GM12891 (cell line): ENCODE data around the gene RAPGEF2.
"Not testable (repeated sequence)": the region's sequence is repeated elsewhere in the genome, so short reads cannot be mapped to it uniquely, and the experiment has no call there.

ENCODE experiments used
- DNase-seq: peaks from one replicate; pipeline ENCODE4 v3.0.0; 2011; ENCODE audit warnings: low spot score; ENCODE audit not compliant: insufficient read length
- FAIRE-seq: peaks from 2 replicates; lab custom pipeline; 2011; peaks lifted over from hg19 to GRCh38; lab: Jason Lieb, UNC
- PAX5 ChIP-seq: IDR thresholded peaks from 2 replicates; pipeline ENCODE4 v1.6.1; 2011; ENCODE audit warnings: low read length, moderate library complexity, mild to moderate bottlenecking; ENCODE audit not compliant: insufficient read depth, severe bottlenecking
- POLR2A ChIP-seq: IDR thresholded peaks from 2 replicates; pipeline ENCODE4 v1.6.1; 2011; ENCODE audit warnings: low read depth, low read length, control low read depth
- POLR2AphosphoS5 ChIP-seq: IDR thresholded peaks from 2 replicates; pipeline ENCODE4 v1.6.1; 2011; ENCODE audit warnings: low read depth, low read length, control low read depth
- POU2F2 ChIP-seq: IDR thresholded peaks from 2 replicates; pipeline ENCODE4 v1.6.1; 2011; ENCODE audit warnings: low read depth, mild to moderate bottlenecking, control low read depth, low read length, moderate library complexity
- SPI1 ChIP-seq: IDR thresholded peaks from 2 replicates; pipeline ENCODE4 v1.6.1; 2011; ENCODE audit warnings: low read depth, low read length, control low read depth
- TAF1 ChIP-seq: IDR thresholded peaks from 2 replicates; pipeline ENCODE4 v1.6.1; 2011; ENCODE audit warnings: low read depth, low read length, control low read depth

RAPGEF2 gene

GRCh38 chr4:159153669-159154068, 50.8 kb downstream of the RAPGEF2 start:
- FAIRE-seq (no peak), DNase-seq (no peak)
- TF ChIP-seq POLR2AphosphoS5, result no peak
- TF ChIP-seq TAF1, result no peak
- no peak for TF ChIP-seq POU2F2
- TF ChIP-seq PAX5, result no peak
- no peak for TF ChIP-seq POLR2A

GRCh38 chr4:159155119-159155518, 52.2 kb downstream of the RAPGEF2 start:
- no peak for FAIRE-seq
- no peak for DNase-seq
- TF ChIP-seq PAX5 (no peak), POLR2A (no peak), SPI1 (no peak), TAF1 (no peak), POLR2AphosphoS5 (no peak), POU2F2 (no peak)

GRCh38 chr4:159158083-159158617, 55.3 kb downstream of the RAPGEF2 start:
- DNase-seq, result no peak
- no peak for TF ChIP-seq POLR2AphosphoS5
- no peak for TF ChIP-seq POU2F2
- no peak for TF ChIP-seq POLR2A
- TF ChIP-seq SPI1, result no peak
- TF ChIP-seq TAF1, result no peak
- no peak for TF ChIP-seq PAX5
- FAIRE-seq, result no peak

GRCh38 chr4:159158985-159159384, 56.1 kb downstream of the RAPGEF2 start:
- DNase-seq (no peak), FAIRE-seq (no peak)
- no peak for TF ChIP-seq POLR2AphosphoS5
- no peak for TF ChIP-seq PAX5
- no peak for TF ChIP-seq POU2F2
- TF ChIP-seq TAF1, result no peak

- TF ChIP-seq PAX5, result no peak
- no peak for TF ChIP-seq POLR2A
- no peak for TF ChIP-seq TAF1
- no peak for TF ChIP-seq POU2F2
- no peak for TF ChIP-seq SPI1
- TF ChIP-seq POLR2AphosphoS5, result no peak
- no peak for FAIRE-seq
These were observed 56.7 kb downstream of the RAPGEF2 start for GRCh38 chr4:159159611-159160010.

GRCh38 chr4:159160242-159160641, 57.4 kb downstream of the RAPGEF2 start:
- no peak for DNase-seq
- TF ChIP-seq POLR2A (no peak), PAX5 (no peak), POU2F2 (no peak)
- no peak for FAIRE-seq

More at GRCh38 chr4:159159611-159160010, 56.7 kb downstream of the RAPGEF2 start:
- no peak for DNase-seq

- DNase-seq, FAIRE-seq: not testable (repeated sequence)
These were observed 58.6 kb downstream of the RAPGEF2 start for GRCh38 chr4:159161436-159161835.

GRCh38 chr4:159162576-159162975, 59.7 kb downstream of the RAPGEF2 start:
- no peak for TF ChIP-seq TAF1
- DNase-seq (no peak), FAIRE-seq (no peak)

- FAIRE-seq (no peak), DNase-seq (no peak)
- TF ChIP-seq SPI1 (no peak), POLR2A (no peak), POU2F2 (no peak), POLR2AphosphoS5 (no peak), TAF1 (no peak), PAX5 (no peak)
These were observed 60.6 kb downstream of the RAPGEF2 start for GRCh38 chr4:159163521-159163920.

- FAIRE-seq (no peak), DNase-seq (no peak)
- no peak for TF ChIP-seq TAF1
- TF ChIP-seq POLR2A, result no peak
- TF ChIP-seq SPI1, result no peak
- TF ChIP-seq POLR2AphosphoS5, result no peak
- TF ChIP-seq POU2F2, result no peak
- TF ChIP-seq PAX5, result no peak
These were observed 66.8 kb downstream of the RAPGEF2 start for GRCh38 chr4:159169404-159170302.

- FAIRE-seq, result no peak
- no peak for DNase-seq
- TF ChIP-seq POLR2A, result no peak
- TF ChIP-seq SPI1, result no peak
- no peak for TF ChIP-seq POU2F2
- no peak for TF ChIP-seq POLR2AphosphoS5
- no peak for TF ChIP-seq PAX5
- no peak for TF ChIP-seq TAF1
These were observed 68.4 kb downstream of the RAPGEF2 start for GRCh38 chr4:159171287-159171686.
